ENCODE data around the gene PABPC4L.
"Not testable (repeated sequence)": the region's sequence is repeated elsewhere in the genome, so short reads cannot be mapped to it uniquely, and the experiment has no call there.

The PABPC4L gene

DNA sequence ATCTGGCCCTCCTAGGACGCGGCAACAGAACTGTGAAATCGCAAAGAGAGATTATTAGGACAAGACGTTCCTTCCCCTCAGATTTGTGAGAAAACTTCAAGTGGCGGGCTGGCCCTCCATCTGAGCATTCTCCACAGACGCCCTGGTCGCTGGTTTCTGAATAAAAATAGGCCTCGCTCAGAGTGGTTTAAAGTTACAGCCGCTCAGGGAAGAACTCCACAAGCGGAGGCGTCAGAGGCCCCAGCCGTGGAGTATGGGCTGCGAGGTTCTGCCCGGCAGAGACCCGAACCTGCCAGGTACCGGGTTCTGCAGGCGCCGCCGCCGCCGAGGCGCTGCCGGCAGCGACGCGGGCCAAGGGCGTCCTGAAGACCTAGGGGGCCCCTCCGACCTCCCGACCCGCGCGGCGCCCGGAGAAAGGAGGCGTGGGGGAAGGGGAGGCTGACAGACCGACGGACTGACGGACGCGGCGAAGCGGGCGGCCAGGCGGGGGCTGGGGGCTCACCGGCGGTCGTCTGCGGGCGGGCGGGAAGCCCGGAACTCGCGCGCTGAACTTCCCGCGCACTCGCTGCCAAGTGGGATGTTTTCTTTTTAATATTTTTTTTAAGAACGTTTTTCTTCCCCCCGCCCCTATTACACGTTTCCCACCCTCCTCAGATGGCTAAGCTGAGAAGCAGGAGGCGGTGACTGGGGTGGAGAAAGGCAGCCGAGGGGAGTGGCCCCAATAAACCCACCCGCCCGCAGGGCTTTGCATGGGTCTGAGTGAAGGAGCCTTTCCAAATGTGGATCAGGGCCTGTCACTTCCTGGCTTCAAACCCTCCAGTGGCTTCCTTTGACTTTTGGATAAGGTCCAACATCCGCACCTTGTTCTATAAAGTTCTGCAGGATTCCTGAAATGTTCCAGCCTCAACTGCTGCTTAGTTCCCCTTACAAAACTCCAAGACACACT lies at the start of gene PABPC4L:
TSS of gene PABPC4L (minus strand) at position 574 of the 946 bp plus-strand sequence. CDS start 770 bp downstream, outside the sequence.
- no peak for TF ChIP-seq Cebpa-rat (IDR thresholded peaks at IDR 0.05)
- peaks cover 11% of the 10 kb centered on the region for H3K9me3 ChIP-seq
- H3K4me1 ChIP-seq: no peaks in the 10 kb centered on the region
- no peak within 1 kb of the TSS for H3K9ac ChIP-seq
- H3K36me3 ChIP-seq: no peaks in the 10 kb centered on the region
- no peak within 1 kb of the TSS for H3K27ac ChIP-seq
- no peaks in the 10 kb centered on the region for H3K27me3 ChIP-seq
- no peak within 1 kb of the TSS for H3K4me2 ChIP-seq
- H4K20me1 ChIP-seq: no peaks in the 10 kb centered on the region
- no peak within 1 kb of the TSS for H3K4me3 ChIP-seq

- no peak for TF ChIP-seq Cebpa-rat (IDR thresholded peaks at IDR 0.05)
- Histone ChIP-seq H3K27me3 (no peaks in the 10 kb centered on the region), H3K36me3 (no peaks in the 10 kb centered on the region), H4K20me1 (no peaks in the 10 kb centered on the region), H3K27ac (no peak overlapping the region), H3K9me3 (no peaks in the 10 kb centered on the region), H3K4me1 (no peaks in the 10 kb centered on the region), H3K4me2 (no peak overlapping the region), H3K4me3 (no peak overlapping the region), H3K9ac (no peak overlapping the region)
Observed at GRCh38 chr4:134251322-134251721, 49.7 kb upstream of the PABPC4L start.

DNA sequence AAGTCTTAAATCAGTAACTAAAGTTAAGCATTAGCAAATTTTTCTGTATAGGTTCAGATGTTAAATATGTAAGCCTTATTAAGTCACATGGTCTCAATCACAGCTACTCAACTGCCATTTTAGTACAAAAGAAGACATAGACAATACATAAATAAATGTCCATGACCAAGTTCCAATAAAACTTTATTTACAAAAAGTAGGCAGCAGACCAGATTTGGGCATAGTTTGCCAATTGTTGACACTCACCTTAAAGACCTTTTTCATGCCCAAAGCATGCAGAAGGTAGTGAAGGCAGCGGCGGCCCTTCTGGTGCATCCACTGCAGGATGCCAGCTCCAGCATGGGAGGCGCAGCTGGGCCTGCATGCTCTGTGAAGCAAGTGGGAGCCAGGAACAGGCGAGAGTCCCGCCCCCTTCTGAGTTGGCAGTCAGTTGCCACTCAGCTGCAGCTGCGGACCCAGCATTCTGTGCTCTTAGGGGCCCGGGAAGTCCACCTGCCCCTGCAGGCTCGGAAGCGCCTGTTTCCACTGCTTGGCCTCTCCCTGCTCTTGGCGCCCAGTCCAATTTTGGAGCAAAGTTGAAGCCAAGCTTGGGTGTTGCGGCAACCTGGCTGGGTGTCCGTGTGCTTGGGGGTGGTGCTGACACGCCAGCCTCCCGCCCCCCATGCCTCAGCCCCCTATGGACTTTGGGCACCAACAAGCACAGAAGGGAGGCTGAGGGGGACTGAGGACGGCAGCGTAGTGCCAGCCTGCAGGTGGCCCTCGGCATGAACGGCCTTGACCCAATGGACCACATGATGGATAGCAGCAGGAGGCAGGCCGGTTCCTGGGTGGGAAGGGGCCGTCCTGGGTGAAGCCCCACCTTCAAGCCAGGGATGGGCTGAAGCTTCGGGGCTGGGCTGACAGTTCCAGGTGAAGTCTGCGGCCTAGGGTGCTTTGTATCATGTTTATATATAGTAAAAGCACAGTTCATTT lies 42.4 kb upstream of the PABPC4L start:
- Histone ChIP-seq H3K9ac (no peak overlapping the region), H3K4me2 (no peak overlapping the region), H3K9me3 (no peaks in the 10 kb centered on the region), H3K4me3 (no peak overlapping the region), H4K20me1 (no peaks in the 10 kb centered on the region), H3K36me3 (no peaks in the 10 kb centered on the region), H3K27ac (no peak overlapping the region), H3K4me1 (no peaks in the 10 kb centered on the region), H3K27me3 (no peaks in the 10 kb centered on the region)
- TF ChIP-seq Cebpa-rat (IDR thresholded peaks at IDR 0.05): no peak

GRCh38 chr4:134219043-134219442 lies 17.5 kb upstream of the PABPC4L start:
- no peak for TF ChIP-seq Cebpa-rat (IDR thresholded peaks at IDR 0.05)
- H3K27ac ChIP-seq: no peak overlapping the region

GRCh38 chr4:134216411-134216810 lies 14.8 kb upstream of the PABPC4L start:
- Histone ChIP-seq H3K9me3 (no peaks in the 10 kb centered on the region), H3K4me3 (no peak overlapping the region), H3K4me2 (no peak overlapping the region), H3K36me3 (no peaks in the 10 kb centered on the region), H3K27me3 (no peaks in the 10 kb centered on the region), H3K4me1 (no peaks in the 10 kb centered on the region), H3K27ac (no peak overlapping the region), H4K20me1 (no peaks in the 10 kb centered on the region), H3K9ac (no peak overlapping the region)
- TF ChIP-seq Cebpa-rat (IDR thresholded peaks at IDR 0.05): no peak

More at GRCh38 chr4:134219043-134219442, 17.5 kb upstream of the PABPC4L start:
- Histone ChIP-seq H3K4me3 (no peak overlapping the region), H3K27me3 (no peaks in the 10 kb centered on the region), H3K9ac (no peak overlapping the region), H3K4me2 (no peak overlapping the region), H3K9me3 (no peaks in the 10 kb centered on the region), H3K36me3 (no peaks in the 10 kb centered on the region), H4K20me1 (no peaks in the 10 kb centered on the region), H3K4me1 (no peaks in the 10 kb centered on the region)

DNA sequence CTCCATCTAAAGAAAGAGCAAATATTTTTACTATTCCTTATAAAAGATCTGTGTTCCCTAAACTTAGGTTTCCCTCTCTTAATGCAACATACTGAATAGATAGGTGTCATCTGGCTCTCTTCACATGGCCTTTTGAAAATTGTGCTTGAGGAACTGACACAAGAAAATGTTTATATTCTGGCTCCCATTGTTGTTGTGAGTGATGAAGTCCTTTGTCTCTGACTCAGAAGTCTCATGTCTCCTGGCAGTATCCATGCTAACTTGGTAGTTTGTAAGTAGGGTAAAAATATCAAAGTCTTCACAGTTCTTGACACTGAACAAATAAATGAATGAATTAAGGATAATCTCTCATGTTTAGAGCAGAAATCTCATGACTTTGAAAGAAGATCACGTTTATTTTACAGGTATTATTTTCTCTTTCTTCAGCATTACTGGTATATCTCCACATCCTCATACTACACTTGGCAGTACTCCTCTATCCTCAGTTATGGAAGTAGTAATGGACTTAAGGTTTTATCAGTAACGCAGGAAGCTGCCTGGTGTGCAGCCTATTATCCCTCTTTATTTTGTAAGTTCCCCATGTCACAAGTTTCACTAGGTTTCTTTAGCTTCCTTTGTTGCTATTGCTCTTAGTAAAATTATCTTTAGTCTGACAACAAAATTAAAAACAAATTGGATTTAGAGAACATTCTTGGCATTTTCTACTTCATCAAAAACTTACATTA lies 14.2 kb upstream of the PABPC4L start:
- Histone ChIP-seq H3K4me2 (no peak overlapping the region), H3K27ac (no peak overlapping the region), H3K4me3 (no peak overlapping the region), H4K20me1 (no peaks in the 10 kb centered on the region), H3K36me3 (no peaks in the 10 kb centered on the region), H3K4me1 (no peaks in the 10 kb centered on the region), H3K9ac (no peak overlapping the region), H3K27me3 (no peaks in the 10 kb centered on the region), H3K9me3 (no peaks in the 10 kb centered on the region)
- TF ChIP-seq Cebpa-rat (IDR thresholded peaks at IDR 0.05): no peak

- not testable (repeated sequence) for H3K4me2 ChIP-seq, H3K27me3 ChIP-seq, H4K20me1 ChIP-seq, H3K9me3 ChIP-seq, H3K36me3 ChIP-seq, H3K4me1 ChIP-seq, H3K4me3 ChIP-seq, H3K9ac ChIP-seq, H3K27ac ChIP-seq
Observed at GRCh38 chr4:134207955-134208354, 6.4 kb upstream of the PABPC4L start.

- H3K27me3 ChIP-seq: no peaks in the 10 kb centered on the region
- TF ChIP-seq Cebpa-rat (IDR thresholded peaks at IDR 0.05): no peak
- no peak overlapping the region for H3K9ac ChIP-seq
- H3K36me3 ChIP-seq: no peaks in the 10 kb centered on the region
- no peak overlapping the region for H3K27ac ChIP-seq
- no peak overlapping the region for H3K4me3 ChIP-seq
- peaks cover 11% of the 10 kb centered on the region for H3K9me3 ChIP-seq
- H3K4me1 ChIP-seq: no peaks in the 10 kb centered on the region
- no peaks in the 10 kb centered on the region for H4K20me1 ChIP-seq
- H3K4me2 ChIP-seq: no peak overlapping the region
Observed at GRCh38 chr4:134202166-134202956, 772 bp upstream of the PABPC4L start.

DNA sequence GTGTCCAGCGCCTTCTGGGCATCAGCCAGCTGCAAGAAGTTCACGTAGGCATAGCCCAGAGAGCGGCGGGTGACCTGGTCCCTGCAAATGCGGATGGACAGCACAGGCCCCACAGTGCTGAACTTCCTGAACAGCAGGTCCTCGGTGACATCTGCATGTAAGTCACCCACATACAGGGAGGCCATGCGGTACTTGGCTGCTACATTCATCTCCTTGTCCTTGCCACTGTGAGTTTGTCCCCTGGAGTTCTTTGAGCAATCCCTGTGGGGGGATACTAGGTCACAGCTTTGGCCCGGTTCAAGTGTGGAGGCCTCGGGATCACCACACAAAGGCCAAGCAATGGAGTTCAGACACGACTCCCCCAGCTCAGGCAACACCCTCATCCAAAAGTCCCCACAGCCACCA lies 776 bp downstream of the PABPC4L start:
- Histone ChIP-seq H3K27ac (no peak overlapping the region), H3K9ac (no peak overlapping the region), H3K27me3 (no peaks in the 10 kb centered on the region), H3K4me1 (no peaks in the 10 kb centered on the region), H4K20me1 (no peaks in the 10 kb centered on the region), H3K36me3 (no peaks in the 10 kb centered on the region), H3K9me3 (peaks cover 11% of the 10 kb centered on the region), H3K4me3 (no peak overlapping the region), H3K4me2 (no peak overlapping the region)
- TF ChIP-seq Cebpa-rat (IDR thresholded peaks at IDR 0.05): no peak

Measured in BLaER1 (cell line).